Esophagus muscularis mucosa (tissue), 4 donors: ENCODE results near the gene LINC01488. TPM values are rescaled to one million over a fixed set of nuclear protein-coding genes. Genes with fewer than 3 reads are reported as not detected.

Experiments used
- DNase-seq: peaks from one replicate; pipeline ENCODE4 v3.0.0-alpha.2; 2017; ENCODE audit errors: extremely low spot score
- H3K27ac ChIP-seq, 4 donors: fragments of 200-600 bp; sonication (generic); replicated peaks in 1 of 4; 1 replicate in 3 of 4; 2 replicates in 1 of 4; pipeline ENCODE4 v1.5.1; 2016 to 2019; ENCODE audit warnings: mild to moderate bottlenecking in 1 of 4
- H3K27me3 ChIP-seq, 4 donors: fragments of 200-600 bp; sonication (generic); one replicate each; pipeline versions ENCODE4 v1.5.1 to v1.6.0; 2016 to 2019
- H3K36me3 ChIP-seq, 4 donors: fragments of 200-600 bp; sonication (generic); one replicate each; pipeline ENCODE4 v1.5.1; 2016 to 2019
- H3K4me1 ChIP-seq, 4 donors: fragments of 200-600 bp; sonication (generic); one replicate each; pipeline ENCODE4 v1.5.1; 2016 to 2019
- H3K4me3 ChIP-seq, 4 donors: fragments of 200-600 bp; sonication (generic); 1 replicate in 2 of 4; 2 replicates in 2 of 4; pipeline ENCODE4 v1.5.1; 2016 to 2019; ENCODE audit warnings: mild to moderate bottlenecking in 4 of 4, moderate library complexity in 1 of 4
- H3K9me3 ChIP-seq, 4 donors: fragments of 200-600 bp; sonication (generic); 1 replicate in 3 of 4; 2 replicates in 1 of 4; pipeline ENCODE4 v1.5.1; 2016 to 2019
- EP300 ChIP-seq: sonication (generic); formaldehyde crosslinking; IDR thresholded peaks from one replicate; pipeline ENCODE4 v1.6.1; 2017; ENCODE audit warnings: antibody characterized with exemption
- POLR2A ChIP-seq: fragments of 450-650 bp; IDR thresholded peaks from one replicate; pipeline ENCODE4 v1.6.1; 2017; ENCODE audit warnings: antibody characterized with exemption, moderate library complexity, mild to moderate bottlenecking, low read depth
- POLR2AphosphoS5 ChIP-seq, 2 donors: sonication (generic); formaldehyde crosslinking; IDR thresholded peaks; one replicate each; pipeline ENCODE4 v1.6.1; 2017; ENCODE audit warnings: antibody characterized with exemption in 2 of 2
- WGBS: methylation state at CpG from one replicate; pipeline ENCODE4 v1.1.5; 2018; 5-methylcytosine and 5-hydroxymethylcytosine counted together
- intact Hi-C: fragments of 100-400 bp; cut with DNase I; formaldehyde crosslinking; loops from one replicate; pipeline ENCODE4 v1.15.1; 2023
- total RNA-seq, 4 donors: library from RNA; depleted of rRNA; stranded (reverse); fragments of >200 nt; gene quantifications; one replicate each; pipeline versions ENCODE4 v1.1.0 to v1.2.1, GENCODE V29; 2016
- TF ChIP-seq, protein P1 (sequence below), 3 experiments: fragments of 200-600 bp in 2 of 3; fragments of 450-650 bp in 1 of 3; sonication (generic) in 2 of 3; IDR thresholded peaks; one replicate each; pipeline ENCODE4 v1.5.1; 2017 to 2019; ENCODE audit warnings: antibody characterized with exemption in 3 of 3, mild to moderate bottlenecking in 2 of 3, moderate library complexity in 1 of 3

Gene LINC01488
- total RNA-seq, 4 donors from 2014 or later, result not detected

DNA sequence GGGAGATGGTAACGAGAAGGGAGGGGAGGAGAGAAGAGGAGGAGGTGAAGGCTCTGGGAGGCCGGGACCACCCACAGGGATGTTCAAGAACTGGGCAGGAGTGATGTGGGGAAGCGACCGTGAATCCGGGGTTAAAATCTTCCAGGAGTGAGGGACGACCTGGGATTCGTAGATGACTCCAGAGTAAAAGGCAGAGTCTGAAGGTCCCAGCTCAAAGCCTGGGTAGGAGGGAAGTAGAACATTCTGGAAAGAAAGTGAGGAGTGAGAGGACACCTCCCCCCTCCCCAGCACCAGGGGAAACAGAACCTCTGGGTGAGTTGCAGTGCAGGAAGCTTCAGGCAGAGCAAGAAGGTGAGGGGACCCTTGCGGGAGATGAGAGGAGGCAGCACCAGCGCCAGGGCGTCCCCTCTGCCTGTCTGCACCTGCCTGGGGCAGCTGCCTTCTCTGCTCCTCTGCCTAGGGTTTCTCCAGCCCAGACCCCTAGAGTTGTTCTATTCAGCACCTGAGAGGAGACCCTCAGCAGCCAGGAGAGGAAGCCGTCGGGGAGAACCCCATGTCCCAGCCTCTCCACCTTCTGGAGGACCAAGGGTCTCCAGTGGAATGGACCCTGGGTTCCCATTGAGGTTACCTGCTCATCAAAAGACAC lies 49.7 kb downstream of the LINC01488 start:
- TF ChIP-seq POLR2AphosphoS5 (IDR thresholded peaks at IDR 0.05) (no peak), EP300 (no peak), POLR2A (no peak)
- TF ChIP-seq, protein P1, sequence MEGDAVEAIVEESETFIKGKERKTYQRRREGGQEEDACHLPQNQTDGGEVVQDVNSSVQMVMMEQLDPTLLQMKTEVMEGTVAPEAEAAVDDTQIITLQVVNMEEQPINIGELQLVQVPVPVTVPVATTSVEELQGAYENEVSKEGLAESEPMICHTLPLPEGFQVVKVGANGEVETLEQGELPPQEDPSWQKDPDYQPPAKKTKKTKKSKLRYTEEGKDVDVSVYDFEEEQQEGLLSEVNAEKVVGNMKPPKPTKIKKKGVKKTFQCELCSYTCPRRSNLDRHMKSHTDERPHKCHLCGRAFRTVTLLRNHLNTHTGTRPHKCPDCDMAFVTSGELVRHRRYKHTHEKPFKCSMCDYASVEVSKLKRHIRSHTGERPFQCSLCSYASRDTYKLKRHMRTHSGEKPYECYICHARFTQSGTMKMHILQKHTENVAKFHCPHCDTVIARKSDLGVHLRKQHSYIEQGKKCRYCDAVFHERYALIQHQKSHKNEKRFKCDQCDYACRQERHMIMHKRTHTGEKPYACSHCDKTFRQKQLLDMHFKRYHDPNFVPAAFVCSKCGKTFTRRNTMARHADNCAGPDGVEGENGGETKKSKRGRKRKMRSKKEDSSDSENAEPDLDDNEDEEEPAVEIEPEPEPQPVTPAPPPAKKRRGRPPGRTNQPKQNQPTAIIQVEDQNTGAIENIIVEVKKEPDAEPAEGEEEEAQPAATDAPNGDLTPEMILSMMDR (IDR thresholded peaks at IDR 0.05), result no peak
- 71% methylated on average over 12 of the region's 12 CpGs for WGBS
- Histone ChIP-seq H3K27me3 (no peaks in the 10 kb centered on the region), H3K36me3 (no peaks in the 10 kb centered on the region), H3K27ac (no peak overlapping the region), H3K4me1 (no peaks in the 10 kb centered on the region), H3K9me3 (no peaks in the 10 kb centered on the region), H3K4me3 (no peak overlapping the region)
- DNase-seq, result no peak
- intact Hi-C loops, result no loop called here

DNA sequence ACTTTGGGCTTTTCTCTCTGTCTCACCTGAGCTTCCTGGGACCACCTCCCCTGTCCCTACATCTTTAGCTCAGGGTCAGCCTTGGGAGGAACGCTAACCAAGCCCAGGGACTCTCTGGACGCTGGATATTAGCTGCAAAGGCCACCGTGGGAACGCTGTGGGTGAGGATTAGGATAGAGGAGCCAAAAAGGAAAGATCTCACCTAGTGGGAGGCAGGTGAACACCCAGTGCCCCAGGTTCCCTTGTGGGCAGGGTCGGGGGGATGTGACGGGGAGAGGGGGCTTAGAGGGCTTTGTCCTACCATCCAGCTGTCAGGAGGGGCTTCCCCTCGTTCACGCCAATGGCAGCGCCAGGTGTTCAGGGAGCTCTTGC lies 50.2 kb downstream of the LINC01488 start:
- Histone ChIP-seq H3K36me3 (no peaks in the 10 kb centered on the region), H3K4me3 (no peak overlapping the region), H3K4me1 (no peaks in the 10 kb centered on the region), H3K27ac (no peak overlapping the region), H3K27me3 (no peaks in the 10 kb centered on the region), H3K9me3 (no peaks in the 10 kb centered on the region)
- DNase-seq, result no peak
- WGBS, result 91% methylated on average over 8 of the region's 9 CpGs
- TF ChIP-seq POLR2A (no peak), POLR2AphosphoS5 (IDR thresholded peaks at IDR 0.05) (no peak), EP300 (no peak)
- TF ChIP-seq, protein P1 (IDR thresholded peaks at IDR 0.05), result no peak
- intact Hi-C loops, result no loop called here

DNA sequence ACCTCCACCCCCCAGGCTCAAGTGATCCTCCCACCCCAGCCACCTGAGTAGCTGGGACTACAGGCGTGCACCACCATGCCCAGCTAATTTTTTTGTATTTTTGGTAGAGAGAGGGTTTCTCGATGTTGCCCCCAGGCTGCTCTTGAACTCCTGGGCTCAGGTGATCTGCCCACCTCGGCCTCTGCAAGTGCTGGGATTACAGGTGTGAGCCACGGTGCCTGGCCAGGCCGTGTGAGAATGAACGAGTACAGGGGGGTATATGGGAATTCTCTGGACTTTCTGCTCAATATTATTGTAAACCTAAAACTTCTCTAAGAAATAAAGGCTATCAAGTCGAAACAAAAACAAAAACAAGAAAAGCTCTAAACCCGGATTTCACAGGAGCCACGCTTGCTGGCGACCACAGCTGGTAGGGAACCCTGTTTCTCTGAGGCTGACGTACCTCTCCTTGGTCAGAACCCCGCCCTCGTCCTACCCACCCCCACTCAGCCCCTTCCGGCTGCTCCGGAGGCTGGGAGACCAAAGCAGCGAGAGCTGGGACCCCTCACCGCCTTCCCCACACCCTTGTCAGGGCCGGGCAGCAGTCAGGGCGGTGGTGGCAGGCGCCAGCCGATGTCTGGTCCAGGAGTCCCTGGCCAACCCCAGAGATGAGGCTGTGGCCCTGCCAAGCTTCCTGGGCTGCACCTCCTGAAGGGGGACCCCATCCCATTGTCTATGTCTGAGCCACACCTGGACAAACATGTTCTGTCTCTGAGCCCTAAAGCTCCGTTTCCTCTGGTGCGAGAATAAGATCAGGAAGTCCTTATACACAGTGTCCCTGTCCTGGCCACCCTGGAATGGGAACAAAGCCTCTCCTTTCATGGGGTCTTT lies 52.1 kb downstream of the LINC01488 start:
- intact Hi-C loops, result no loop called here
- DNase-seq, result no peak
- H3K9me3 ChIP-seq, result no peaks in the 10 kb centered on the region
- 77% methylated on average over 23 of the region's 23 CpGs for WGBS
- peaks cover 0 to under 1% (median 0%) of the 10 kb centered on the region in 4 donors for H3K4me1 ChIP-seq
- no peaks in the 10 kb centered on the region for H3K36me3 ChIP-seq
- no peak for TF ChIP-seq EP300
- TF ChIP-seq, protein P1 (IDR thresholded peaks at IDR 0.05), result no peak
- no peak for TF ChIP-seq POLR2AphosphoS5 (IDR thresholded peaks at IDR 0.05)
- H3K27ac ChIP-seq, result no peak overlapping the region
- no peak overlapping the region for H3K4me3 ChIP-seq
- H3K27me3 ChIP-seq, result no peaks in the 10 kb centered on the region

DNA sequence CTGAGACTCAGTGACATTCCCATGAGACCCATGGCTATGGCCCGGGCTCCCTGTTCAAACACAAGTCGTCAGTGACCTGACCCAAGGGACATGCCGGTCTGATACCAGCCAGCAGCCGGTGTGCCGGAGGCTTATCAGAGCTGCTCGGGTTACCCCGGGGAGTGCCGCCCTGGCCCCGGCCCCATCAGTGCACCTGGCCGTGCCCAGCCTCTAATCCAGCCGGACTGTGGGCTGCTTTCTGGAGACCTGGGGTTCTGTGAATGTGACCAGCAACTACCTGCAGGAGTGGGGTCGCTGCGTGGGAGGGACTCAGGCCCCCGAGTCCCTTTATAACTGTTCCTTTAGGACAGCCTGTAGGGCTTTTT lies 52.7 kb downstream of the LINC01488 start:
- H3K27me3 ChIP-seq, result no peaks in the 10 kb centered on the region
- no peak overlapping the region for H3K27ac ChIP-seq
- intact Hi-C loops, result no loop called here
- H3K9me3 ChIP-seq, result no peaks in the 10 kb centered on the region
- TF ChIP-seq EP300 (no peak), POLR2AphosphoS5 (IDR thresholded peaks at IDR 0.05) (no peak), POLR2A (no peak)
- TF ChIP-seq, protein P1 (IDR thresholded peaks at IDR 0.05), result no peak
- no peaks in the 10 kb centered on the region for H3K36me3 ChIP-seq
- no peak overlapping the region for H3K4me3 ChIP-seq
- whole genome bisulfite sequencing, result 82% methylated on average over 11 of the region's 14 CpGs
- H3K4me1 ChIP-seq, result peaks cover 2 to 7% (median 4%) of the 10 kb centered on the region in 4 donors
- no peak for DNase-seq
